Calu3 (cell line): ENCODE measurements around the gene GRIK4. TPM values are rescaled to one million over a fixed set of nuclear protein-coding genes. Genes with fewer than 3 reads are reported as not detected.

Source experiments
- BruUV-seq: library from RNA; stranded (reverse); fragments of 400-500 nt; replicated peaks from 2 replicates; lab custom pipeline; 2021; lab: Mats Ljungman, UMichigan
- CTCF ChIA-PET: fragments of 300-600 bp; sonication (Branson Sonifier 250); formaldehyde crosslinking; loops from one replicate; lab custom pipeline; 2022; ENCODE audit warnings: antibody characterized with exemption; lab: Charles Lee
- DNase-seq: peaks from one replicate; pipeline ENCODE4 v3.0.0; 2022
- H3K27ac Mint-ChIP-seq: one replicate; pipeline ENCODE4 v1.8.0; 2022; ENCODE audit warnings: mixed read lengths; ENCODE audit not compliant: unreplicated experiment
- H3K27me3 Mint-ChIP-seq: one replicate; pipeline ENCODE4 v1.8.0; 2022; ENCODE audit warnings: mixed read lengths; ENCODE audit not compliant: unreplicated experiment
- H3K36me3 Mint-ChIP-seq: one replicate; pipeline ENCODE4 v1.8.0; 2022; ENCODE audit warnings: mild to moderate bottlenecking, moderate library complexity, mixed read lengths; ENCODE audit not compliant: insufficient read depth, unreplicated experiment
- H3K4me1 Mint-ChIP-seq: one replicate; pipeline ENCODE4 v1.8.0; 2022; ENCODE audit warnings: mild to moderate bottlenecking, low read depth, mixed read lengths; ENCODE audit not compliant: unreplicated experiment
- H3K4me3 Mint-ChIP-seq: one replicate; pipeline ENCODE4 v1.8.0; 2022; ENCODE audit warnings: mild to moderate bottlenecking, low read depth, moderate library complexity, mixed read lengths; ENCODE audit not compliant: unreplicated experiment
- H3K9me3 Mint-ChIP-seq: one replicate; pipeline ENCODE4 v1.8.0; 2022; ENCODE audit warnings: low read depth, mixed read lengths; ENCODE audit not compliant: unreplicated experiment
- intact Hi-C: fragments of 100-400 bp; cut with micrococcal nuclease; formaldehyde crosslinking; loops from one replicate; pipeline ENCODE4 v1.10.0; 2022; ENCODE audit not compliant: unreplicated experiment
- total RNA-seq: library from RNA; stranded (reverse); gene quantifications from 2 replicates; pipeline ENCODE4 v1.2.3, GENCODE V29; 2022
- TF ChIP-seq, protein P1 (sequence below): fragments of 200-600 bp; IDR thresholded peaks from one replicate; pipeline ENCODE4 v1.8.0; 2022; ENCODE audit warnings: antibody characterized with exemption; ENCODE audit not compliant: unreplicated experiment

The GRIK4 gene
- total RNA-seq, 1 experiment from 2014 or later: not detected

DNA sequence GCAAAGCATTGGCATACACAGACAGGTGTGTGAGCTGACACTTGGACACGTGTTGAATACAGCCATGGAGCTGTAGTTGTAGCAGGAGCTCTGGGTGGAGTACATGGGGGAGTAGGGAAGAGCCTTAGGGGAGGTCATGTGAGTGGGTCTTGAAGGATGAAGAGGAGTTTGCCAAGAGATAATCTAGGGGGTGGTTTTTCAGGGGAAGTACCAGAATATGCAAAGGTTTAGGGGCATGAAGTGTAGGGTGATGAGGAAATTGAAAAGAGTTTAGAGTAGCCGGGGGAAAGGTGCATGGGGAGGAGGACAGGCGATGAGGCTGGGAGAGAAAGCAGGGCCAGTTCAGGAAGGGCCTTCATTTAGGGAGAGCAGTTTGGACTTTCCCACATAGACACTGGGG, 74.5 kb downstream of the GRIK4 start:
- TF ChIP-seq, protein P1, sequence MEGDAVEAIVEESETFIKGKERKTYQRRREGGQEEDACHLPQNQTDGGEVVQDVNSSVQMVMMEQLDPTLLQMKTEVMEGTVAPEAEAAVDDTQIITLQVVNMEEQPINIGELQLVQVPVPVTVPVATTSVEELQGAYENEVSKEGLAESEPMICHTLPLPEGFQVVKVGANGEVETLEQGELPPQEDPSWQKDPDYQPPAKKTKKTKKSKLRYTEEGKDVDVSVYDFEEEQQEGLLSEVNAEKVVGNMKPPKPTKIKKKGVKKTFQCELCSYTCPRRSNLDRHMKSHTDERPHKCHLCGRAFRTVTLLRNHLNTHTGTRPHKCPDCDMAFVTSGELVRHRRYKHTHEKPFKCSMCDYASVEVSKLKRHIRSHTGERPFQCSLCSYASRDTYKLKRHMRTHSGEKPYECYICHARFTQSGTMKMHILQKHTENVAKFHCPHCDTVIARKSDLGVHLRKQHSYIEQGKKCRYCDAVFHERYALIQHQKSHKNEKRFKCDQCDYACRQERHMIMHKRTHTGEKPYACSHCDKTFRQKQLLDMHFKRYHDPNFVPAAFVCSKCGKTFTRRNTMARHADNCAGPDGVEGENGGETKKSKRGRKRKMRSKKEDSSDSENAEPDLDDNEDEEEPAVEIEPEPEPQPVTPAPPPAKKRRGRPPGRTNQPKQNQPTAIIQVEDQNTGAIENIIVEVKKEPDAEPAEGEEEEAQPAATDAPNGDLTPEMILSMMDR: no peak
- no peak for DNase-seq
- H3K36me3 Mint-ChIP-seq: no peaks in the 10 kb centered on the region
- H3K4me3 Mint-ChIP-seq: no peak overlapping the region
- intact Hi-C loops: no loop called here
- peaks cover 66% of the 10 kb centered on the region for H3K27me3 Mint-ChIP-seq
- no TSS peak for BruUV-seq
- no peaks in the 10 kb centered on the region for H3K9me3 Mint-ChIP-seq
- CTCF ChIA-PET: interaction anchor here (0.6 kb wide), 1 partner anchor 22 kb away, joined by 3 read pairs; no protein-coding TSS in a partner anchor
- H3K27ac Mint-ChIP-seq: no peak overlapping the region
- no peaks in the 10 kb centered on the region for H3K4me1 Mint-ChIP-seq

DNA sequence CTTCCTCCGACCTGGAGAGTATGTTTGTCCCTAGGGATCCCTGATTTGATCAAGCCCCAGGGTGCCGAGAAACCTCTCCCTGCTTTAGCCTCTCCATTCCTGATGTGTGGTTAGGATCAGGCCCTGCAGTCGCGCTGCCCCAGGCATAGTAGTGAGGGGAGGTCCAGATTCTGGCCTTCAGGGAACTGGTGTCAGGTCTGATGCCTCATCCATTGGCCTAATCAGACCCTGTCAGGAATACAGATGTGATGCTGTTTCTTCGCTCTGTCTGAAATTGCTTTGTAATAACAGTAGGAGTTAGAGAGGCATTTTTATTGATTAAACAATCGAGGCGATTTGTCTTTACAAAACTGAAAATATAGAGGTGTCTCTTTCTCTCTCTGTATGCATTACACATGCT, 75.2 kb downstream of the GRIK4 start:
- H3K4me1 Mint-ChIP-seq: no peaks in the 10 kb centered on the region
- no TSS peak for BruUV-seq
- intact Hi-C loops: no loop called here
- TF ChIP-seq, protein P1: no peak
- H3K36me3 Mint-ChIP-seq: no peaks in the 10 kb centered on the region
- no peak for DNase-seq
- CTCF ChIA-PET: no interaction called here
- H3K27ac Mint-ChIP-seq: no peak overlapping the region
- no peak overlapping the region for H3K4me3 Mint-ChIP-seq
- H3K27me3 Mint-ChIP-seq: peaks cover 68% of the 10 kb centered on the region
- no peaks in the 10 kb centered on the region for H3K9me3 Mint-ChIP-seq

DNA sequence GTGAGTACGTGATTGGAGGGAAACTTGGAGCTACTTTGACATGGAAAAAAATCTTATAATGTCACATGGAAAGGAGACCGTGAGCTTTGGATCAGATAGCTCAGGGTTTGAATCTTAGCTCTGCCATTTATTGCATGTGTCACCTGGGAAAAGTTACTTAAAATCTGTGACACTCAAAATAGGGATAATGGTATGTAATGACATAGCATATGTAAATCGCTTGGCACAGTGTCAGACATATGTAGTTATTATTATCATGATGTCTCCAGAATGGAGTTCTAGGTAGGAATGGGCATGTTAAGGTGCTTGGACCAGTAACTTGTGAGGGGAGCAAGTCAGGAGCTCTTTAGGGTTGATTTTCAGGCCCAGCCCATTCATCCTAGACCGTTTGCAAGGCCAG, 75.8 kb downstream of the GRIK4 start:
- CTCF ChIA-PET: no interaction called here
- H3K9me3 Mint-ChIP-seq: no peaks in the 10 kb centered on the region
- intact Hi-C loops: no loop called here
- DNase-seq: no peak
- TF ChIP-seq, protein P1: no peak
- H3K4me1 Mint-ChIP-seq: no peaks in the 10 kb centered on the region
- peaks cover 73% of the 10 kb centered on the region for H3K27me3 Mint-ChIP-seq
- H3K27ac Mint-ChIP-seq: no peak overlapping the region
- H3K36me3 Mint-ChIP-seq: no peaks in the 10 kb centered on the region
- H3K4me3 Mint-ChIP-seq: no peak overlapping the region
- no TSS peak for BruUV-seq

DNA sequence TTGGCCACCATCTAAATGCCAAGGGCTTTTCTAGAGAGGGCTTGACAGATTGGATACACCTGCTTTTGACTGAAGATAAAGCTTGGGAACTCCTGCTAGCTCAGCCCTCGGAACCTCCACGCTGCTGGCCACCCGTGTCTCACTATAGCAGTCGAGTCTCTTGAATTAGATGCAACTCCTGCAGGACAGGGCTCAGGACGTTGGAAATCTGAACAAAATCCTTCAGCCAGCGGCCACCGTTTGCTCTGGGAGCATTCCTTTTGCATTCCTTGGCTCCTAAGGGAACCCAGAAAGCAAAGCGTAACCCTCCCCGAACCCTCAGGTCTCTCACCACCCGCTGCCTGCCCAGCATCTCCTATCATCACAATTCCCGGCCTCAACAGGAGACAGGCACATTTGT, 77.8 kb downstream of the GRIK4 start:
- CTCF ChIA-PET: no interaction called here
- H3K27ac Mint-ChIP-seq: no peak overlapping the region
- H3K27me3 Mint-ChIP-seq: peaks cover 81% of the 10 kb centered on the region
- no TSS peak for BruUV-seq
- no peak for DNase-seq
- H3K9me3 Mint-ChIP-seq: no peaks in the 10 kb centered on the region
- no peaks in the 10 kb centered on the region for H3K36me3 Mint-ChIP-seq
- TF ChIP-seq, protein P1: no peak
- H3K4me1 Mint-ChIP-seq: no peaks in the 10 kb centered on the region
- intact Hi-C loops: no loop called here
- H3K4me3 Mint-ChIP-seq: no peak overlapping the region
